Esophagus muscularis mucosa (tissue), 3 donors: Measurements from ENCODE around the gene THUMPD2.

Source experiments
- CTCF ChIP-seq, 3 experiments: fragments of 200-600 bp in 2 of 3; fragments of 450-650 bp in 1 of 3; sonication (generic) in 2 of 3; IDR thresholded peaks; one replicate each; pipeline ENCODE4 v1.5.1; 2017 to 2019; ENCODE audit warnings: antibody characterized with exemption in 3 of 3, mild to moderate bottlenecking in 2 of 3, moderate library complexity in 1 of 3
- POLR2A ChIP-seq: fragments of 450-650 bp; IDR thresholded peaks from one replicate; pipeline ENCODE4 v1.6.1; 2017; ENCODE audit warnings: antibody characterized with exemption, moderate library complexity, mild to moderate bottlenecking, low read depth

DNA sequence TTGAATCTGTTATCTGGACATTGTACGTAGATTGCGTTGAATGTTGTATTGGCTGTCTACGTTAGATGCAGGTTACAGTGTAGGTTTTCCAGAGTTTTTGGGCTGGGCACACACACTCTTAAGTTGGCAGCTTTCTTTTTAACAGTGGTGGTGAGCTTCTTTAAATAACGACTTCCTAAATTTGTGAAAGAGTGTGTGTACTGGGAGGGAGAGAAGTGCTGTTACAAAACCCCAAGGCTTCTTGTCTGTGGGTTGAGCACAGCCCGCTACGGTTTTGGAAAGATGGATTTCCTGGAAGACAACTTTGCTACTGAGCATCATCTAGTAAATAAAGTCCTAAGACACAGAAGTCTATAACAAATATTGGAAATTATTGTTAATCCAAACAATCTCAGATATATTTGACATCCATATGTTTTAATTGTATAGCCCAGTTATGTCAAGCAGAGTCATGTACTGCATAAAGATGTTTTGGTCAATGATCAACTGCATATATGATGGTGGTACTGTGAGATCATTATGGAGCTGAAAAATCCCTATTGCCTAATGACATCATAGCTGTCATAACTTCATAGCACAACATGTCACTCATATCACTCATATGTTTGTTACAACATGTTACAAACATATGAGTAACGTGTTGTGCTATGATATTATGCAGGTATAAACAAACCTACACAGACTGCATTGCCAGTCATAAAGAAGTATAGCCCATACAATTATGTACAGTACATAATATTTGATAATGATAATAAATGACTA lies 7.9 kb upstream of the THUMPD2 start:
- TF ChIP-seq CTCF (IDR thresholded peaks at IDR 0.05) (no peak), POLR2A (no peak)
